ENCODE data around the gene PRKX. TPM values are rescaled to one million over a fixed set of nuclear protein-coding genes. Genes with fewer than 3 reads are reported as not detected.

The PRKX gene
- total and polyA plus RNA-seq, 2 of the 8 experiments (the other 6 are each of a cell fraction or from before 2014, with no cell fraction given): 19.4 to 55.3 TPM

DNA sequence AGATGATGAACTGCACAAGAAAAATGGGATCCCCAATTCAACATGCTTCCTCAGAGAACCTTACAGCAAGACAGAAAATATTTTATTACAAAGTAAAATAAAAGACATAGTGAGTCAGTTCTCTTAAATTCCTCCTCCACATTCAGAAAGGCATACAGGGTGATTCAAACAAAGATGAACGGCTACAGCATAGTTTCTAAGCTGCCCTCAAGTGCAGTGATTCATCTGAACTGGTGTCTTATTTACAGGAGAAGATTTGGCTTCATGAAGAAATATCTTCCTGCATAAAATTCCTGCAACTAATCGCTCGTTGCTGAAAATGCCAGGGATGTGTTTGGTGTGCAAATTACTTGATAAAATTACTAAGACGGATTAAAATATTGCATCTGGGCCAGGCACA lies 103.6 kb downstream of the PRKX start:
- WGBS, 2 experiments (ENCODE audit: extremely low coverage in 1 of 2, insufficient coverage in 1 of 2, insufficient read length in 1 of 2, insufficient replicate concordance in 2 of 2, low coverage in 1 of 2, low lambda C conversion rate in 2 of 2, missing lambda C conversion rate in 1 of 2): 97% methylated on average over 4 of the region's 4 CpGs; no CpG with 5 or more reads in 1 of the 2 experiments
- no peak overlapping the region for H4K8ac ChIP-seq (ENCODE audit: extremely low read depth, insufficient read depth, low read length)
- no peak for DNase-seq (ENCODE audit: low read depth in 1 of 2, low spot score in 2 of 2)
- TF ChIP-seq BRCA1 (IDR thresholded peaks at IDR 0.05; ENCODE audit: low read depth, low read length) (no peak), GABPA (IDR thresholded peaks at IDR 0.05; ENCODE audit: borderline replicate concordance, insufficient read depth, low read length) (no peak), GTF2F1 (IDR thresholded peaks at IDR 0.05; ENCODE audit: borderline replicate concordance, low read depth, low read length) (no peak), RFX5 (IDR thresholded peaks at IDR 0.05; ENCODE audit: borderline replicate concordance, low read depth, low read length) (no peak), CHD2 (IDR thresholded peaks at IDR 0.05; ENCODE audit: low read length) (no peak), HDAC2 (IDR thresholded peaks at IDR 0.05; ENCODE audit: borderline replicate concordance in 1 of 2, low read depth in 2 of 2, low read length in 2 of 2) (no peak)

More for the DNA sequence above, 103.6 kb downstream of the PRKX start:
- Histone ChIP-seq H2BK12ac (ENCODE audit: low read depth, low read length) (no peak overlapping the region), H3K4me2 (ENCODE audit: insufficient read depth in 1 of 2, low read depth in 2 of 2, low read length in 2 of 2) (no peak overlapping the region), H3K23me2 (ENCODE audit: low read depth, low read length) (no peaks in the 10 kb centered on the region), H3K56ac (replicated peaks; ENCODE audit: insufficient read length, low read depth, low read length) (no peak overlapping the region), H3K14ac (ENCODE audit: insufficient read length) (no peak overlapping the region), H2BK5ac (ENCODE audit: low read depth, low read length) (no peak overlapping the region), H3K79me1 (ENCODE audit: low read depth, low read length) (no peaks in the 10 kb centered on the region), H2AFZ (ENCODE audit: low read length) (no peak overlapping the region), H4K5ac (ENCODE audit: insufficient read length, low read depth, low read length) (no peak overlapping the region), H4K91ac (replicated peaks; ENCODE audit: insufficient read length, low read length) (no peak overlapping the region), H2BK15ac (ENCODE audit: low read length) (no peak overlapping the region), H3K4me3 (ENCODE audit: extremely low read depth in 1 of 4, insufficient read depth in 2 of 4, low read depth in 3 of 4, low read length in 4 of 4) (no peak overlapping the region), H3K4ac (replicated peaks; ENCODE audit: insufficient read length, low read depth, low read length) (no peak overlapping the region), H2BK20ac (ENCODE audit: low read length) (no peak overlapping the region), H4K20me1 (replicated peaks in 1 of 2; ENCODE audit: control insufficient read depth in 1 of 2, insufficient read depth in 2 of 2, low read length in 2 of 2) (no peaks in the 10 kb centered on the region), H3K9me3 (ENCODE audit: insufficient read depth in 2 of 2, low read depth in 1 of 2, low read length in 1 of 2) (no peaks in the 10 kb centered on the region), H3K18ac (ENCODE audit: extremely low read depth, low read length) (no peak overlapping the region), H2AK5ac (ENCODE audit: low read depth, low read length) (no peak overlapping the region), H3K79me2 (ENCODE audit: control insufficient read depth in 1 of 2, insufficient read depth in 2 of 2, low read length in 2 of 2) (no peaks in the 10 kb centered on the region), H2BK120ac (replicated peaks; ENCODE audit: low read depth, low read length) (no peak overlapping the region), H3K36me3 (ENCODE audit: control insufficient read depth in 2 of 4, insufficient read depth in 4 of 4, low read length in 3 of 4) (peaks cover 2 to 15% (median 9%) of the 10 kb centered on the region in 4 experiments; a peak in 7 of 8 replicates), H3K4me1 (replicated peaks in 1 of 4; ENCODE audit: control insufficient read depth in 3 of 4, insufficient read depth in 4 of 4, low read length in 3 of 4) (no peaks in the 10 kb centered on the region), H3K27ac (ENCODE audit: low read depth, low read length) (no peak overlapping the region), H3K9ac (replicated peaks in 1 of 4; ENCODE audit: extremely low read depth in 1 of 4, low read depth in 3 of 4, low read length in 3 of 4) (no peak overlapping the region), H3K23ac (ENCODE audit: insufficient read length) (no peak overlapping the region), H3K27me3 (replicated peaks in 1 of 4; ENCODE audit: control insufficient read depth in 3 of 4, extremely low read depth in 1 of 4, insufficient read depth in 3 of 4, low read length in 3 of 4) (no peaks in the 10 kb centered on the region)
- no peak for FAIRE-seq
- ChIA-PET POLR2A (ENCODE audit: partially characterized antibody) (no interaction called here), CTCF (ENCODE audit: partially characterized antibody) (no interaction called here)
